ENCODE data around the gene SEMA4D.

GRCh38 chr9:89477384-89477783, 20.5 kb downstream of the SEMA4D start:
- TF ChIP-seq CTCF (IDR thresholded peaks at IDR 0.05) (no peak), POLR2A (IDR thresholded peaks at IDR 0.05) (no peak)

Measured in adrenal gland (tissue), 5 donors.